Brain microvascular endothelial cell (primary cell): Measurements from ENCODE around the gene TELO2.

Experiments used
- DNase-seq: peaks from one replicate; pipeline ENCODE4 v3.0.0-alpha.2; 2020
- H3K27ac ChIP-seq: fragments of 250-450 bp; sonication (Bioruptor Pico); 2 replicates; pipeline ENCODE4 v1.5.1; 2020; ENCODE audit warnings: mild to moderate bottlenecking, moderate library complexity
- H3K27me3 ChIP-seq: fragments of 250-450 bp; sonication (Bioruptor Pico); replicated peaks from 2 replicates; pipeline ENCODE4 v1.5.1; 2020; ENCODE audit warnings: mild to moderate bottlenecking
- H3K36me3 ChIP-seq: fragments of 250-450 bp; sonication (Bioruptor Pico); replicated peaks from 2 replicates; pipeline ENCODE4 v1.5.1; 2020; ENCODE audit warnings: mild to moderate bottlenecking
- H3K4me3 ChIP-seq: 2 replicates; pipeline ENCODE4 v1.5.1; 2011; ENCODE audit warnings: low read depth, mild to moderate bottlenecking, control low read depth, low read length, moderate library complexity
- in situ Hi-C: cut with HindIII; loops from 2 replicates; pipeline ENCODE4 v1.10.0; 2017; ENCODE audit warnings: low sequenced_read_pairs, low pct_ligation_motif_present
- TF ChIP-seq, protein P1 (sequence below): IDR thresholded peaks from 2 replicates; pipeline ENCODE4 v1.5.1; 2011; ENCODE audit warnings: low read depth, mild to moderate bottlenecking, moderate library complexity, low read length, control low read depth, inconsistent platforms; ENCODE audit errors: missing control alignments

Gene TELO2

DNA sequence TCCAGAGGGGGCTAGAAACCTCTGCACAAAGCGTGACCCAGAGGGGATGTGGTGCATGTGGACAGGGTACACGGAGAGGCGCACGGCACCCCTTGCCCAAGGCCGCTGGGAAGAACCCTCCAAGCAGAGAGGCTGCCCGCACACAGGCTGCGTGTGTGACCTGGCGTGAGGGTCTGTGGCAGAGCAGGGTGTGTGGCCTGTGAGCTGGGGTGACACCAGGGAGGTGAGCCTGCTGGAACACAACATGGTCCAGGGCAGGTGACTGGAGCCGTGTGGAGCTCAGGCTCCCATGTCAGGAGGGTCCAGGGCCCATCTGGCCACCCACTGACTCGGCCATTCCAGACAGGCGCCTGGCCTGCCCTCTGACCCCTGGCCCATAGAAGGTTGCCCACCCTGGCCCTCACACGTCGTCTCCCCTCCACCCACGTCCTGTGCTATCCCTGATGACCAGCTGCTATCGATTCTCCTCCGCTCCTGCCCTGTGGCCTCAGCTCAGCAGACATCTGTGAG, 25.5 kb downstream of the TELO2 start:
- Histone ChIP-seq H3K27ac (no peak overlapping the region), H3K4me3 (no peak overlapping the region), H3K36me3 (no peaks in the 10 kb centered on the region), H3K27me3 (no peaks in the 10 kb centered on the region)
- DNase-seq, result no peak
- in situ Hi-C loops, result no loop called here
- TF ChIP-seq, protein P1, sequence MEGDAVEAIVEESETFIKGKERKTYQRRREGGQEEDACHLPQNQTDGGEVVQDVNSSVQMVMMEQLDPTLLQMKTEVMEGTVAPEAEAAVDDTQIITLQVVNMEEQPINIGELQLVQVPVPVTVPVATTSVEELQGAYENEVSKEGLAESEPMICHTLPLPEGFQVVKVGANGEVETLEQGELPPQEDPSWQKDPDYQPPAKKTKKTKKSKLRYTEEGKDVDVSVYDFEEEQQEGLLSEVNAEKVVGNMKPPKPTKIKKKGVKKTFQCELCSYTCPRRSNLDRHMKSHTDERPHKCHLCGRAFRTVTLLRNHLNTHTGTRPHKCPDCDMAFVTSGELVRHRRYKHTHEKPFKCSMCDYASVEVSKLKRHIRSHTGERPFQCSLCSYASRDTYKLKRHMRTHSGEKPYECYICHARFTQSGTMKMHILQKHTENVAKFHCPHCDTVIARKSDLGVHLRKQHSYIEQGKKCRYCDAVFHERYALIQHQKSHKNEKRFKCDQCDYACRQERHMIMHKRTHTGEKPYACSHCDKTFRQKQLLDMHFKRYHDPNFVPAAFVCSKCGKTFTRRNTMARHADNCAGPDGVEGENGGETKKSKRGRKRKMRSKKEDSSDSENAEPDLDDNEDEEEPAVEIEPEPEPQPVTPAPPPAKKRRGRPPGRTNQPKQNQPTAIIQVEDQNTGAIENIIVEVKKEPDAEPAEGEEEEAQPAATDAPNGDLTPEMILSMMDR, result no peak

DNA sequence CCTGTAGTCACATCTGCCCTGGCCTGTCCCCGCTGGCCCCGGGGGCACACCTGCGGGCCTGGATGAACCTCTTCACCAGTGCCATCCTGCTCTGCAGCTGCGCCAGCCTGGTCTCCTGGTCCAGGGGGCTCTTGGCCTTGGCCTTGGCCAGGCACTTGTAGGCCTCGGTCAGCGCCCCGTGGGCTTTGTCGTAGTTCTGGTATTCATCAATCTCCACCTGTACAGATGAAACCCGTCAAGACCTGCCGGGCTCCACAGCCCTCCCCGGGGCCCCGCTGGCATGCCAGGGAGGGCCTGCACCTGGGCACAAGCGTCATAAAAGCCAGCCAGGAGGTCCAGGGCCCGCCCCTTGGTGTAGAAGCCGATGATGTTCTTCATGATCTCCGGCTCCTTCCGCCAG, 26.7 kb downstream of the TELO2 start:
- in situ Hi-C loops, result no loop called here
- Histone ChIP-seq H3K36me3 (no peaks in the 10 kb centered on the region), H3K27me3 (no peaks in the 10 kb centered on the region), H3K27ac (no peak overlapping the region), H3K4me3 (no peak overlapping the region)
- DNase-seq, result no peak
- TF ChIP-seq, protein P1, result no peak

DNA sequence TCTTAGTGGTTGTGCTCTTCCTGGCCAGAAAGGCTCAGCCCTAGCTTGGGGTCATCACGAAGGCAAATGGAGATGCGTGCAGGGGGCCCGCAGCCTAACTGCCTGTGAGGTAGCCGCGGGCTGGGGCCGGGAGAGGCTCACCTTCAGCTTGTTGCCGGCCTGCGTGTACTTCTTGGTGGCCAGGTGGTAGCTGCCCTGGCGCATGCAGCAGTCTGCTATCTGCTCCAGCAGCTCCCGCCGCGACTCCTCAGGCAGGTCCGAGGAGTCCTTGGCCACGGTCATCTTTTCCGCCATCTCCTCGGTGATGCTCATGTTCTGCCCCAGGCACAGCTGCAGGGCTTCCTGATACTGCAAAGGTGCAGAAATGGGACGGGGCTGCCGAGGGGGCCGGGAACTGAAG, 27.3 kb downstream of the TELO2 start:
- TF ChIP-seq, protein P1, result no peak
- no peak for DNase-seq
- no peaks in the 10 kb centered on the region for H3K36me3 ChIP-seq
- in situ Hi-C loops, result no loop called here
- no peaks in the 10 kb centered on the region for H3K27me3 ChIP-seq
- no peak overlapping the region for H3K4me3 ChIP-seq
- no peak overlapping the region for H3K27ac ChIP-seq

DNA sequence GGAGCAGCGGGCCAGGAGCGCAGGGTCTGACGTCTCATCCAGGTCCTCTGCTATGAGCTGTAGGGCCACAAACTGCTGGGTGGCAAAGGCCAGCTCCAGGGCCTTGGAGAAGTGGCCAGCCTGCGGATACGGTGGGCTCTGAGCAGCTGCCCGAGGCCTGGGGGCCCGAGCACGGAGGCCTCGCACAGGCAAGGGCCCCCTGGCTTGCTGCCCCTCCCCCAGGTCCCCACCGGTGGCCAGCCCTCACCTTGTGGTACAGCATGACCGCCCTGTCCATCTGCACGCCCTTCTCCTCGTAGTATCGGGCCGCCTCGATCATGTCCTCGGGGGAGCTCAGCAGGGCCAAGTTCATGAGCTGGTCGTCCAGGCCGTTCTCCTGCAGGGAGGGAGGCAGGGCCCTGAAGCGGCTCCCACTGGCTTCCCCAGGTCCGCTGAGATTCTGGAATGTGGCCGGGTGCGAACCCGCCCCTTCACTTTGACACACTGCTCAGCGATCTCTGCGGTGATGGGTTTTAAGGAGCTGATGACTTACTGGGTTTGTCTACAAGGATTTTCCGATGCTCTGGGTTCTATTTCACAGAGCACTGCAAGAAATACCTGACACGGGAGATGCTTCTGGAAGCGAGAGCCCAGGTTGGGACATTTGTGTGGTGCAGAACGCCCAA, 30.6 kb downstream of the TELO2 start:
- TF ChIP-seq, protein P1, result no peak
- in situ Hi-C loops, result no loop called here
- no peaks in the 10 kb centered on the region for H3K36me3 ChIP-seq
- no peak overlapping the region for H3K27ac ChIP-seq
- no peaks in the 10 kb centered on the region for H3K27me3 ChIP-seq
- no peak for DNase-seq
- no peak overlapping the region for H3K4me3 ChIP-seq

DNA sequence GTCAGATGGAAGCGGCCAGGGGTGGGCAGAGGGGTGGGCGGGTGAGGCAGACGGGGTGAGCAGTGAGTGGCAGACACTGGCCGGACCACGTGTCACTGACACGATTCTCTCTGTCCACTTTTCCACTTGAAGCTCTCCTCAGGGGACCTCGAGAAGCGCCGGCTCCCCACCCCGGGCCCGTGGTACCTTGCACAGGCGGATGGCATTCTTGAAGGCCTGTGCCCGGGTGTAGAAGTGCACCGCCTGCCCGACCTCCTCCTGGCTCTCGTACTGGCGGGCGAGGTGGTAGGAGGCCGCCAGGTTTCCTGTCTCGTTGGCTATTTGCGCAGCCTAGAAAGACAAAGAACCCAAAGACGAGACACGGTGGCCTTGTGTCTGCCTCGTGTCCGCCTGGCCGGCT, 31.2 kb downstream of the TELO2 start:
- in situ Hi-C loops, result no loop called here
- Histone ChIP-seq H3K27me3 (no peaks in the 10 kb centered on the region), H3K36me3 (no peaks in the 10 kb centered on the region), H3K27ac (no peak overlapping the region), H3K4me3 (no peak overlapping the region)
- no peak for DNase-seq
- TF ChIP-seq, protein P1, result no peak
